Kidney (tissue), 14 donors: ENCODE data around the gene PLXDC1. TPM values are rescaled to one million over a fixed set of nuclear protein-coding genes. Genes with fewer than 3 reads are reported as not detected.

ENCODE experiments used
- DNase-seq, 5 donors: peaks; one replicate each; pipeline ENCODE4 v3.0.0-alpha.2; 2013 to 2020
- FAIRE-seq: peaks from 2 replicates; lab custom pipeline; 2012; peaks lifted over from hg19 to GRCh38; lab: Jason Lieb, UNC
- H3K27ac ChIP-seq, 2 donors: one replicate each; pipeline ENCODE4 v1.7.0; 2013; ENCODE audit warnings: low read depth in 2 of 2, low read length in 2 of 2, inconsistent platforms in 1 of 2
- H3K27me3 ChIP-seq: one replicate; pipeline ENCODE4 v1.7.1; 2013; ENCODE audit warnings: low read length, inconsistent platforms; ENCODE audit not compliant: control insufficient read depth, insufficient read depth
- H3K36me3 ChIP-seq, 3 donors: one replicate each; pipeline versions ENCODE4 v1.7.0 to v1.7.1; 2013; ENCODE audit warnings: low read length in 3 of 3, control low read depth in 1 of 3, inconsistent platforms in 1 of 3; ENCODE audit not compliant: insufficient read depth in 3 of 3, control insufficient read depth in 2 of 3
- H3K4me1 ChIP-seq, 3 donors: one replicate each; pipeline versions ENCODE4 v1.7.0 to v1.7.1; 2013; ENCODE audit warnings: low read length in 3 of 3, inconsistent platforms in 1 of 3, low read depth in 1 of 3; ENCODE audit not compliant: control insufficient read depth in 2 of 3, insufficient read depth in 2 of 3
- H3K4me3 ChIP-seq, 3 donors: one replicate each; pipeline versions ENCODE4 v1.7.0 to v1.8.1; 2013; ENCODE audit warnings: low read length in 3 of 3, control low read depth in 1 of 3, inconsistent platforms in 1 of 3
- H3K9ac ChIP-seq, 3 donors: one replicate each; pipeline versions ENCODE4 v1.7.0 to v1.7.1; 2013; ENCODE audit warnings: low read length in 3 of 3, control low read depth in 1 of 3, inconsistent platforms in 1 of 3
- H3K9me3 ChIP-seq, 3 donors: one replicate each; pipeline versions ENCODE4 v1.7.0 to v1.7.1; 2013; ENCODE audit warnings: low read length in 3 of 3, control low read depth in 1 of 3, inconsistent platforms in 1 of 3; ENCODE audit not compliant: control insufficient read depth in 2 of 3, insufficient read depth in 1 of 3
- CTCF ChIP-seq: IDR thresholded peaks from 3 replicates; pipeline ENCODE4 v1.5.1; 2012; ENCODE audit warnings: mild to moderate bottlenecking, moderate library complexity, borderline replicate concordance; ENCODE audit not compliant: insufficient read depth; ENCODE audit errors: extremely low read depth
- intact Hi-C: fragments of 100-400 bp; cut with DNase I; formaldehyde crosslinking; loops from one replicate; pipeline ENCODE4 v1.11.1; 2022
- polyA plus RNA-seq: library from polyadenylated mRNA; stranded (reverse); fragments of 350-450 nt; fragmentation: Illumina TruSeq; extraction: RNeasy Lipid Tissue Mini Kit (QIAGEN cat#74804); gene quantifications from one replicate; pipeline ENCODE4 v1.2.3, GENCODE V29; 2014; ENCODE audit warnings: low read depth, low replicate concordance; ENCODE audit not compliant: insufficient read depth
- total RNA-seq: library from RNA; stranded (reverse); fragmentation: NEBNext Ultra II Directional; extraction: Animal tissue kit (Norgen Biotek cat#: 25700); gene quantifications from one replicate; pipeline ENCODE4 v1.2.1, GENCODE V29; 2021
- donor health status: control.
- donor health status: control.
- donor health status: control.
- donor health status: control.
- donor health status: control.
- donor health status: DM: yes; HTN: yes; CAD: no.
- donor health status: Normal renal cell carcinoma (clear cell type).

PLXDC1 gene
- total and polyA plus RNA-seq, 2 donors from 2014 or later, result 4.5 to 11.1 TPM

- FAIRE-seq, result no peak
- DNase-seq, result no peak
- intact Hi-C loops, result no loop called here
These were observed 136.5 kb downstream of the PLXDC1 start for GRCh38 chr17:39014795-39015545.

GRCh38 chr17:39014044-39014794 is 137.2 kb downstream of the PLXDC1 start:
- FAIRE-seq, result no peak
- H3K27ac ChIP-seq, result no peak overlapping the region
- intact Hi-C loops, result no loop called here

More at GRCh38 chr17:39014795-39015545, 136.5 kb downstream of the PLXDC1 start:
- Histone ChIP-seq H3K9ac (no peak overlapping the region), H3K27me3 (no peaks in the 10 kb centered on the region), H3K4me3 (no peak overlapping the region), H3K27ac (no peak overlapping the region), H3K36me3 (no peaks in the 10 kb centered on the region), H3K9me3 (no peaks in the 10 kb centered on the region), H3K4me1 (no peaks in the 10 kb centered on the region)
- no peak for TF ChIP-seq CTCF

More at GRCh38 chr17:39014044-39014794, 137.2 kb downstream of the PLXDC1 start:
- H3K9me3 ChIP-seq, result no peaks in the 10 kb centered on the region
- no peak for TF ChIP-seq CTCF
- H3K27me3 ChIP-seq, result no peaks in the 10 kb centered on the region
- no peak overlapping the region for H3K4me3 ChIP-seq
- no peak overlapping the region for H3K9ac ChIP-seq
- no peaks in the 10 kb centered on the region for H3K36me3 ChIP-seq
- H3K4me1 ChIP-seq, result no peaks in the 10 kb centered on the region
- no peak for DNase-seq

Other genes starting within 250 kb of the PLXDC1 start
- gene FBXO47, start 184.2 kb downstream of the PLXDC1 start, total RNA-seq, result not detected
- gene FBXO47, start 184.2 kb downstream of the PLXDC1 start, polyA plus RNA-seq, result not detected
- gene ARL5C, start 14.5 kb upstream of the PLXDC1 start, total RNA-seq, result not detected
- not detected for gene ARL5C, start 14.5 kb upstream of the PLXDC1 start, polyA plus RNA-seq
- 9.9 TPM for gene CACNB1, start 46.0 kb upstream of the PLXDC1 start, total RNA-seq
- 1.4 TPM for gene CACNB1, start 46.0 kb upstream of the PLXDC1 start, polyA plus RNA-seq
- gene RPL19, start 48.6 kb upstream of the PLXDC1 start, total RNA-seq, result 1,460 TPM
- gene RPL19, start 48.6 kb upstream of the PLXDC1 start, polyA plus RNA-seq, result 2,512 TPM
- 15.3 TPM for gene STAC2, start 74.3 kb upstream of the PLXDC1 start, total RNA-seq
- gene STAC2, start 74.3 kb upstream of the PLXDC1 start, polyA plus RNA-seq, result 18.9 TPM
- gene FBXL20, start 250.0 kb upstream of the PLXDC1 start, total RNA-seq, result 16.1 TPM
- 3.2 TPM for gene FBXL20, start 250.0 kb upstream of the PLXDC1 start, polyA plus RNA-seq